Measurements from ENCODE around the gene ZNF827.

Gene ZNF827

GRCh38 chr4:145734031-145734430 is 204.6 kb downstream of the ZNF827 start:
- Histone ChIP-seq H3K27ac (ENCODE audit: extremely low read depth, low read depth, low read length) (no peak overlapping the region), H3K4me1 (ENCODE audit: control insufficient read depth, insufficient read depth, low read length) (no peaks in the 10 kb centered on the region), H3K36me3 (ENCODE audit: control insufficient read depth in 2 of 2, insufficient read depth in 1 of 2, low read length in 2 of 2) (no peaks in the 10 kb centered on the region), H3K4me3 (ENCODE audit: low read depth, low read length) (no peak overlapping the region), H3K9me3 (ENCODE audit: control insufficient read depth, insufficient read depth, low read depth, low read length) (no peaks in the 10 kb centered on the region)
- TF ChIP-seq KLF8 (tag by site-specific recombination; IDR thresholded peaks at IDR 0.05) (no peak), ZNF48 (tag by site-specific recombination; IDR thresholded peaks at IDR 0.05) (no peak), MZF1 (tag by site-specific recombination; IDR thresholded peaks at IDR 0.05; ENCODE audit: borderline replicate concordance) (no peak), ZNF768 (tag by site-specific recombination; IDR thresholded peaks at IDR 0.05) (no peak), GLIS2 (tag by site-specific recombination; IDR thresholded peaks at IDR 0.05) (no peak), ZBTB10 (tag by site-specific recombination; IDR thresholded peaks at IDR 0.05) (no peak)
- TF ChIP-seq, protein P1, sequence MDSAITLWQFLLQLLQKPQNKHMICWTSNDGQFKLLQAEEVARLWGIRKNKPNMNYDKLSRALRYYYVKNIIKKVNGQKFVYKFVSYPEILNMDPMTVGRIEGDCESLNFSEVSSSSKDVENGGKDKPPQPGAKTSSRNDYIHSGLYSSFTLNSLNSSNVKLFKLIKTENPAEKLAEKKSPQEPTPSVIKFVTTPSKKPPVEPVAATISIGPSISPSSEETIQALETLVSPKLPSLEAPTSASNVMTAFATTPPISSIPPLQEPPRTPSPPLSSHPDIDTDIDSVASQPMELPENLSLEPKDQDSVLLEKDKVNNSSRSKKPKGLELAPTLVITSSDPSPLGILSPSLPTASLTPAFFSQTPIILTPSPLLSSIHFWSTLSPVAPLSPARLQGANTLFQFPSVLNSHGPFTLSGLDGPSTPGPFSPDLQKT (IDR thresholded peaks at IDR 0.05; ENCODE audit: borderline replicate concordance, low read depth, low read length) = no peak
- ChIA-PET CTCF (interaction anchor here (0.6 kb wide), 1 partner anchor 463 kb away, joined by 3 read pairs; no protein-coding TSS in a partner anchor), POLR2A (no interaction called here)

GRCh38 chr4:145732895-145733880 is 205.4 kb downstream of the ZNF827 start:
- POLR2A ChIA-PET = interaction anchor here (1.0 kb wide), 1 partner anchor 146 kb away, joined by 3 read pairs; no protein-coding TSS in a partner anchor
- 0 out of 2 replicates have a peak, but pooled peaks have one; percentile 70 for TF ChIP-seq PATZ1 (tag by site-specific recombination; IDR thresholded peaks at IDR 0.05)
- TF ChIP-seq OVOL3 (tag by site-specific recombination; IDR thresholded peaks at IDR 0.05) = no peak
- TF ChIP-seq ZNF600 (tag by site-specific recombination; IDR thresholded peaks at IDR 0.05) = peak; percentile 67; the same call in 1 of the 2 replicates
- peak; percentile 46 for TF ChIP-seq ZSCAN30 (tag by site-specific recombination; IDR thresholded peaks at IDR 0.05)
- TF ChIP-seq, protein P2, sequence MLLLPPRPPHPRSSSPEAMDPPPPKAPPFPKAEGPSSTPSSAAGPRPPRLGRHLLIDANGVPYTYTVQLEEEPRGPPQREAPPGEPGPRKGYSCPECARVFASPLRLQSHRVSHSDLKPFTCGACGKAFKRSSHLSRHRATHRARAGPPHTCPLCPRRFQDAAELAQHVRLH (tag by site-specific recombination; IDR thresholded peaks at IDR 0.05) = no peak
- TF ChIP-seq GLIS1 (tag by site-specific recombination; IDR thresholded peaks at IDR 0.05) = peak; percentile 93
- TF ChIP-seq ZNF324 (tag by site-specific recombination; IDR thresholded peaks at IDR 0.05) = no peak
- TF ChIP-seq, protein P3, sequence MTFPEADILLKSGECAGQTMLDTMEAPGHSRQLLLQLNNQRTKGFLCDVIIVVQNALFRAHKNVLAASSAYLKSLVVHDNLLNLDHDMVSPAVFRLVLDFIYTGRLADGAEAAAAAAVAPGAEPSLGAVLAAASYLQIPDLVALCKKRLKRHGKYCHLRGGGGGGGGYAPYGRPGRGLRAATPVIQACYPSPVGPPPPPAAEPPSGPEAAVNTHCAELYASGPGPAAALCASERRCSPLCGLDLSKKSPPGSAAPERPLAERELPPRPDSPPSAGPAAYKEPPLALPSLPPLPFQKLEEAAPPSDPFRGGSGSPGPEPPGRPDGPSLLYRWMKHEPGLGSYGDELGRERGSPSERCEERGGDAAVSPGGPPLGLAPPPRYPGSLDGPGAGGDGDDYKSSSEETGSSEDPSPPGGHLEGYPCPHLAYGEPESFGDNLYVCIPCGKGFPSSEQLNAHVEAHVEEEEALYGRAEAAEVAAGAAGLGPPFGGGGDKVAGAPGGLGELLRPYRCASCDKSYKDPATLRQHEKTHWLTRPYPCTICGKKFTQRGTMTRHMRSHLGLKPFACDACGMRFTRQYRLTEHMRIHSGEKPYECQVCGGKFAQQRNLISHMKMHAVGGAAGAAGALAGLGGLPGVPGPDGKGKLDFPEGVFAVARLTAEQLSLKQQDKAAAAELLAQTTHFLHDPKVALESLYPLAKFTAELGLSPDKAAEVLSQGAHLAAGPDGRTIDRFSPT (tag by site-specific recombination; IDR thresholded peaks at IDR 0.05) = no peak
- TF ChIP-seq ZNF624 (tag by site-specific recombination; IDR thresholded peaks at IDR 0.05) = no peak
- TF ChIP-seq GLIS2 (tag by site-specific recombination; IDR thresholded peaks at IDR 0.05) = peak; percentile 91
- TF ChIP-seq ZNF16 (tag by site-specific recombination; IDR thresholded peaks at IDR 0.05; ENCODE audit: low read depth) = no peak
- TF ChIP-seq GFI1B (tag by site-specific recombination; IDR thresholded peaks at IDR 0.05) = no peak
- TF ChIP-seq ZNF561 (tag by site-specific recombination; IDR thresholded peaks at IDR 0.05; ENCODE audit: borderline replicate concordance) = no peak
- TF ChIP-seq ZNF239 (tag by site-specific recombination; IDR thresholded peaks at IDR 0.05) = no peak
- no peak for TF ChIP-seq TSHZ1 (tag by site-specific recombination; IDR thresholded peaks at IDR 0.05; ENCODE audit: borderline replicate concordance)

More at GRCh38 chr4:145732895-145733880, 205.4 kb downstream of the ZNF827 start:
- Histone ChIP-seq H3K4me1 (ENCODE audit: control insufficient read depth, insufficient read depth, low read length) (no peaks in the 10 kb centered on the region), H3K36me3 (ENCODE audit: control insufficient read depth in 2 of 2, insufficient read depth in 1 of 2, low read length in 2 of 2) (no peaks in the 10 kb centered on the region), H3K27ac (ENCODE audit: extremely low read depth, low read depth, low read length) (peak overlapping the region; percentile 56), H3K4me3 (ENCODE audit: low read depth, low read length) (peak overlapping the region; percentile 52), H3K9me3 (ENCODE audit: control insufficient read depth, insufficient read depth, low read depth, low read length) (no peaks in the 10 kb centered on the region)
- CTCF ChIA-PET = interaction anchor here (0.6 to 0.9 kb wide), 2 partner anchors 52 to 462 kb away, joined by 3 read pairs; no protein-coding TSS in a partner anchor

All from HEK293 (cell line).